Measurements from ENCODE around the gene TGFBR2.

- no peak for TF ChIP-seq EZH2phosphoT487 (IDR thresholded peaks at IDR 0.05; ENCODE audit: low read depth)
- TF ChIP-seq CTCF (IDR thresholded peaks at IDR 0.05; ENCODE audit: low read depth, low read length), result no peak
Observed at GRCh38 chr3:30622790-30623189, 16.4 kb downstream of the TGFBR2 start.
